Neural cell (in vitro differentiated cells): ENCODE data around the gene OFD1. TPM values are rescaled to one million over a fixed set of nuclear protein-coding genes. Genes with fewer than 3 reads are reported as not detected.

Experiments used
- H2AFZ ChIP-seq: fragments of 200-600, 300-800 bp; sonication (generic), shearing (Covaris generic); 2 replicates; pipeline ENCODE4 v1.6.0; 2014; ENCODE audit warnings: low read depth, mild to moderate bottlenecking, antibody characterized with exemption, low read length, moderate library complexity
- H3F3A ChIP-seq: fragments of 200-600 bp; shearing (Covaris generic); 2 replicates; pipeline ENCODE4 v1.6.1; 2016; ENCODE audit warnings: mild to moderate bottlenecking, moderate library complexity, mixed read lengths, antibody characterized with exemption, low read length; ENCODE audit not compliant: insufficient read depth, poor library complexity, severe bottlenecking
- H3K27ac ChIP-seq: fragments of 200-600, 300-800 bp; sonication (generic), shearing (Covaris generic); 2 replicates; pipeline ENCODE4 v1.5.1; 2014; ENCODE audit warnings: mild to moderate bottlenecking, low read length, moderate library complexity
- H3K27me3 ChIP-seq: fragments of 300-800, 200-600 bp; sonication (generic), shearing (Covaris generic); 2 replicates; pipeline ENCODE4 v1.6.0; 2014; ENCODE audit warnings: mild to moderate bottlenecking, low read depth, low read length, moderate library complexity; ENCODE audit not compliant: insufficient read depth
- H3K36me3 ChIP-seq: fragments of 300-800, 200-600 bp; sonication (generic), shearing (Covaris generic); 2 replicates; pipeline ENCODE4 v1.5.1; 2014; ENCODE audit warnings: mild to moderate bottlenecking, antibody characterized with exemption, low read length, moderate library complexity; ENCODE audit not compliant: insufficient read depth
- H3K4me2 ChIP-seq: fragments of 300-800, 200-600 bp; sonication (generic), shearing (Covaris generic); 2 replicates; pipeline ENCODE4 v1.6.0; 2014; ENCODE audit warnings: mild to moderate bottlenecking, low read length
- H3K4me3 ChIP-seq: fragments of 300-800, 200-600 bp; sonication (generic), shearing (Covaris generic); 2 replicates; pipeline ENCODE4 v1.5.1; 2014; ENCODE audit warnings: mild to moderate bottlenecking, low read length, moderate library complexity
- H3K79me2 ChIP-seq: fragments of 200-600 bp; shearing (Covaris generic); replicated peaks from 2 replicates; pipeline ENCODE4 v1.6.0; 2014; ENCODE audit warnings: mild to moderate bottlenecking, low read length, moderate library complexity; ENCODE audit not compliant: insufficient read depth
- H3K9ac ChIP-seq: fragments of 300-800, 200-600 bp; sonication (generic), shearing (Covaris generic); 2 replicates; pipeline ENCODE4 v1.6.1; 2016; ENCODE audit warnings: mild to moderate bottlenecking, low read length, mixed read lengths
- H3K9me2 ChIP-seq: fragments of 200-600 bp; shearing (Covaris generic); 2 replicates; pipeline ENCODE4 v1.6.1; 2016; ENCODE audit warnings: mild to moderate bottlenecking, low read length, mixed read lengths; ENCODE audit not compliant: insufficient read depth
- H3K9me3 ChIP-seq: fragments of 200-600, 300-800 bp; sonication (generic), shearing (Covaris generic); 2 replicates; pipeline ENCODE4 v1.6.1; 2016; ENCODE audit warnings: mild to moderate bottlenecking, mixed run types, low read length, moderate library complexity, mixed read lengths
- H4K20me1 ChIP-seq: fragments of 200-600 bp; shearing (Covaris generic); 2 replicates; pipeline ENCODE4 v1.6.1; 2016; ENCODE audit warnings: mild to moderate bottlenecking, mixed run types; ENCODE audit not compliant: insufficient read depth
- CTCF ChIP-seq: fragments of 450-650 bp; IDR thresholded peaks from 2 replicates; pipeline ENCODE4 v1.5.1; 2014; ENCODE audit warnings: antibody characterized with exemption, mild to moderate bottlenecking, moderate library complexity; ENCODE audit not compliant: poor library complexity, severe bottlenecking
- EP300 ChIP-seq: fragments of 450-650 bp; conservative IDR thresholded peaks from 2 replicates; pipeline ENCODE4 v1.6.1; 2014; ENCODE audit warnings: antibody characterized with exemption, mild to moderate bottlenecking, moderate library complexity; ENCODE audit not compliant: poor library complexity, severe bottlenecking
- EZH2 ChIP-seq: fragments of 200-600, 300-800 bp; shearing (Covaris generic), sonication (generic); IDR thresholded peaks from 2 replicates; pipeline ENCODE4 v1.6.1; 2014; ENCODE audit warnings: antibody characterized with exemption, low read length, borderline replicate concordance, mild to moderate bottlenecking; ENCODE audit not compliant: insufficient read depth, poor library complexity, severe bottlenecking
- MXI1 ChIP-seq: fragments of 450-650 bp; conservative IDR thresholded peaks from 2 replicates; pipeline ENCODE4 v1.6.1; 2014; ENCODE audit warnings: antibody characterized with exemption, mild to moderate bottlenecking; ENCODE audit not compliant: poor library complexity, severe bottlenecking
- POLR2AphosphoS5 ChIP-seq: IDR thresholded peaks from 2 replicates; pipeline ENCODE4 v1.6.1; 2012
- RAD21 ChIP-seq: fragments of 450-650 bp; conservative IDR thresholded peaks from 2 replicates; pipeline ENCODE4 v1.6.1; 2014; ENCODE audit warnings: antibody characterized with exemption, mild to moderate bottlenecking, moderate library complexity
- REST ChIP-seq: IDR thresholded peaks from 2 replicates; pipeline ENCODE4 v1.6.1; 2012; ENCODE audit warnings: borderline replicate concordance
- SMC3 ChIP-seq: fragments of 450-650 bp; conservative IDR thresholded peaks from 2 replicates; pipeline ENCODE4 v1.6.1; 2014; ENCODE audit warnings: antibody characterized with exemption, mild to moderate bottlenecking, moderate library complexity; ENCODE audit not compliant: poor library complexity
- TAF1 ChIP-seq: IDR thresholded peaks from 2 replicates; pipeline ENCODE4 v1.6.1; 2012; ENCODE audit warnings: low read depth
- polyA plus RNA-seq: library from polyadenylated mRNA; depleted of rRNA; stranded (reverse); fragments of >200 nt; gene quantifications from 2 replicates; pipeline ENCODE4 v1.2.3, GENCODE V29; 2014

Gene OFD1
- polyA plus RNA-seq, 1 donor from 2014 or later: 35.1 TPM

- no peaks in the 10 kb centered on the region for H3K79me2 ChIP-seq
- TF ChIP-seq REST (no peak), SMC3 (no peak), RAD21 (no peak), CTCF (no peak), EP300 (no peak), MXI1 (no peak), TAF1 (no peak), EZH2 (no peak), POLR2AphosphoS5 (no peak)
- no peak overlapping the region for H3K4me3 ChIP-seq
- H3K27me3 ChIP-seq: no peaks in the 10 kb centered on the region
- no peaks in the 10 kb centered on the region for H4K20me1 ChIP-seq
- H2AFZ ChIP-seq: no peak overlapping the region
- peaks cover 3% of the 10 kb centered on the region for H3K36me3 ChIP-seq
- H3K4me2 ChIP-seq: no peak overlapping the region
- no peak overlapping the region for H3K9ac ChIP-seq
- no peak overlapping the region for H3K27ac ChIP-seq
- H3F3A ChIP-seq: no peaks in the 10 kb centered on the region
- no peaks in the 10 kb centered on the region for H3K9me2 ChIP-seq
- no peaks in the 10 kb centered on the region for H3K9me3 ChIP-seq
Observed at GRCh38 chrX:13711141-13711540, 23.4 kb upstream of the OFD1 start.

- Histone ChIP-seq H3K79me2 (peaks cover 4% of the 10 kb centered on the region), H3K4me3 (no peak overlapping the region), H3K9ac (no peak overlapping the region), H2AFZ (no peak overlapping the region), H3K9me3 (no peaks in the 10 kb centered on the region), H3K9me2 (no peaks in the 10 kb centered on the region), H3K36me3 (peaks cover 7% of the 10 kb centered on the region), H4K20me1 (no peaks in the 10 kb centered on the region), H3K27ac (no peak overlapping the region), H3F3A (no peaks in the 10 kb centered on the region), H3K27me3 (no peaks in the 10 kb centered on the region), H3K4me2 (no peak overlapping the region)
- TF ChIP-seq POLR2AphosphoS5 (no peak), RAD21 (no peak), TAF1 (no peak), EZH2 (no peak), EP300 (no peak), MXI1 (no peak), REST (no peak)
Observed at GRCh38 chrX:13716455-13716854, 18.1 kb upstream of the OFD1 start.
